MG63 (cell line): ENCODE results near the gene GPR143. TPM values are rescaled to one million over a fixed set of nuclear protein-coding genes. Genes with fewer than 3 reads are reported as not detected.

Experiments
- DNase-seq: peaks from one replicate; pipeline ENCODE4 v3.0.0-alpha.2; 2020
- H3K27me3 ChIP-seq: fragments of 250-450 bp; sonication (Bioruptor Pico); 2 replicates; pipeline ENCODE4 v1.5.1; 2020; ENCODE audit warnings: mild to moderate bottlenecking, moderate library complexity
- H3K36me3 ChIP-seq: fragments of 250-450 bp; sonication (Bioruptor Pico); 2 replicates; pipeline ENCODE4 v1.5.1; 2020; ENCODE audit warnings: mild to moderate bottlenecking, moderate library complexity
- H3K4me3 ChIP-seq: fragments of 250-450 bp; sonication (Bioruptor Pico); 2 replicates; pipeline ENCODE4 v1.5.1; 2020; ENCODE audit warnings: mild to moderate bottlenecking, moderate library complexity
- H3K9me3 ChIP-seq: fragments of 250-450 bp; sonication (Bioruptor Pico); 2 replicates; pipeline ENCODE4 v1.5.1; 2020; ENCODE audit warnings: mild to moderate bottlenecking, moderate library complexity
- total RNA-seq: library from RNA; depleted of rRNA; stranded (reverse); fragments of >200 nt; shearing (Covaris generic); gene quantifications from 2 replicates; pipeline ENCODE4 v1.2.3, GENCODE V29; 2014; ENCODE audit warnings: low replicate concordance

Gene GPR143
- total RNA-seq, 1 experiment from 2014 or later: not detected

DNA sequence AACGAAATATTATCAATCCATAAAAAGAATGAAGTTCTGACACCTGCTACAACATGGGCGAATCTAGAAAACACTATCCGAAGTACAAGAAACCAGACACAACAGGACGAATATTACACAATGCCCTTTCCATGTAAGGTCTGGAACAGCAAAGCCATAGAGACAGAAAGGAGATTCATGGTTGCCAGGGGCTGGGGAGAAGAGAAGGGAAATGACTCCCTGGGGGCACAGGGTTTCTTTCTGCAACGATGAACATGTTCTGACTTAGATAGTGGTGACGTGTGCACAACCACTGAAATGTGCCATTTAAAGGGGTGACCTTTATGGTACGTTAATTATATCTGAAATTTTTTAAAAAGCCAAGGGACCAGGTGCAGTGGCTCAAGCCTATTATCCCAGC lies 28.3 kb downstream of the GPR143 start:
- Histone ChIP-seq H3K4me3 (no peak overlapping the region), H3K36me3 (no peaks in the 10 kb centered on the region), H3K9me3 (no peaks in the 10 kb centered on the region), H3K27me3 (no peaks in the 10 kb centered on the region)
- no peak for DNase-seq

DNA sequence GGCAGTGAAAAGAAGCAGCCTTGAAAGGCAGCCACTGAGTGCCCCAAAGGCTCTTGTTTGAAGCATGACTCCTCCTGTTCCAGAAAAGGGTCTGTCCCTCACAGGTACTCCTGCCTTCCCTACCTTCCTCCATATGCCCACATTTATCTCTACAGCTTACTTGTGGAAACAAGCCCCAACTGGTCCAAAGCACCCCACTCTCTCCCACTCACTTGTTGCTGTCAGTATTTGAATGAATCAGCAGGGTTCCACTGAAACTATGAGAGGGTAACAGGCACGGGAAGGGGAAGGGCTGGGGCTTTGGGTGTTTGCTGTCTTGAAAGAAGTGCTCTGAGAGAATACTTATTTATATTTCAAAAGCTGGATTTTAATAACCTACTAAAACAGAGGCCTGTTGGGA lies 34.9 kb downstream of the GPR143 start:
- Histone ChIP-seq H3K36me3 (no peaks in the 10 kb centered on the region), H3K27me3 (no peaks in the 10 kb centered on the region), H3K9me3 (0 out of 2 replicates have a peak, but pooled peaks cover 3% of the 10 kb centered on the region), H3K4me3 (no peak overlapping the region)
- DNase-seq: no peak

DNA sequence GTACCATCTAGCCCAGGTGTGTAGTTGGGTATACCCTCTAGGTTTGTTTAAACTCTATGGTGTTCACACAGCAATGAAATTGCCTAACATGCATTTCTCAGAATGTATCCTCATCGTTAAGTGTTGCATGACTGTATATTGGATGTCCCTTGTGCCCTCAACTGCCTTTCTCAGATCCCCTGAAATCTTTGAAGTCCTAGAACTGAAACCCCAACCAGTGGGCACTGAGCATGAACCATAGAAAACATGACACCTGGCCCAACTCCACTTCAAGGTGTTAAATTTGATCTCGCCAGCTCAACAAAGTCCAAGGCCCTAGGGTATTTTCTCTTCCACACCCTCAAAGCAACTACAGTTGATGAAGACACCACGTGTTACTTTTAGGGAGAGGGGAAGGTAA lies 35.6 kb downstream of the GPR143 start:
- H3K9me3 ChIP-seq: 0 out of 2 replicates have a peak, but pooled peaks cover 3% of the 10 kb centered on the region
- DNase-seq: no peak
- no peaks in the 10 kb centered on the region for H3K27me3 ChIP-seq
- no peak overlapping the region for H3K4me3 ChIP-seq
- H3K36me3 ChIP-seq: no peaks in the 10 kb centered on the region

DNA sequence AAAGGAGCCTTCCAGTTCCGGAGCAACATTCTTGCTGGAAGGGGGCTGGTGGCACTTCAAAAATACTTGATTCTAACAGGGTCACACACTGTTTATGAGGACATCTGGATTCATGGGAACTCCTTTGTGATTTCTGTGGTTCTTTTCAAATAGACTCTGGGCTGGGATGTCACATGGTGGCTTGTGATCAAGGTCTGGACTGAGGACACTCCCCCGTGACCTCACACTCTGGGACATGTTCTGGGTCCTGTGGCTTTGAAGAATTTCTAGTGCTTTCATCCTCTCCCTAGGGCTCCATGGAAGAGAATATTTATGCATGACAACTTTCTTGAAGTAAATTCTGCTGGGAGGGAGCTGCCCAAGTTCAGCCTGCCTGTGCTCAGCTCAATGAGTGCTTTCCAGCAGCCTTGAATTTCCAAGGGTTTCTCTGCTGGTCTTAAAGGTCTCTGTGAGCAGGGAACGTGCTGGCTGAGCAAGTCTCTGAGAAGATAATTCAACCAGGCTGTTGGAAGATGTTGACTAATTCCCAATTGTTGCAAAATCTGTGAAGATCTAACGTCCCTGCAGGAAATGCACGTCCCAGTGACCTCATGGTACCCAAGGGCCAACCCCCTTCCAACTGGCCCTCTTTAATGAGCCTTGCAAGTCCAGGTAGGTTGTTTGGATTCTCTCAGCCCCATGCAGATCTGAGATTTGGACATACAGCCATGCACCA lies 36.3 kb downstream of the GPR143 start:
- Histone ChIP-seq H3K36me3 (no peaks in the 10 kb centered on the region), H3K9me3 (0 out of 2 replicates have a peak, but pooled peaks cover 3% of the 10 kb centered on the region), H3K4me3 (no peak overlapping the region), H3K27me3 (no peaks in the 10 kb centered on the region)
- DNase-seq: no peak

DNA sequence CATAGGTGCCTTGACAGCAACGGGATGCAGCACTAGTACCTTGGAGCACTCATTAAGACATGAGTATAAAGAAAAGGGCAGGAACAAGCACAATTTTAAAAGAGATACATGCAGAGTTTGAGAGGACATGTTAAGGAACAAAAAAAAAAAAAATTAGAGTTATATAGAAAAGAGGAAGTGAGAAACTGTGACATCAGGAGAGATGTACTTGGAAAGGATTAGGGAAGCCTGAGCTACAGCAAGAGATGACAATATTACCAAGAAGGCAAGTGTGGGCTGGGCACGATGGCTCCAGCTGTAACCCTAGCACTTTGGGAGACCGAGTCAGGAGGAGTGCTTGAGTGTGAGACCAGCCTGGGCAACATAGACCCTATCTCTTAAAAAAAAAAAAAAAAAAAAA lies 37.4 kb downstream of the GPR143 start:
- Histone ChIP-seq H3K27me3 (no peaks in the 10 kb centered on the region), H3K36me3 (no peaks in the 10 kb centered on the region), H3K4me3 (no peak overlapping the region), H3K9me3 (0 out of 2 replicates have a peak, but pooled peaks cover 3% of the 10 kb centered on the region)
- DNase-seq: no peak

DNA sequence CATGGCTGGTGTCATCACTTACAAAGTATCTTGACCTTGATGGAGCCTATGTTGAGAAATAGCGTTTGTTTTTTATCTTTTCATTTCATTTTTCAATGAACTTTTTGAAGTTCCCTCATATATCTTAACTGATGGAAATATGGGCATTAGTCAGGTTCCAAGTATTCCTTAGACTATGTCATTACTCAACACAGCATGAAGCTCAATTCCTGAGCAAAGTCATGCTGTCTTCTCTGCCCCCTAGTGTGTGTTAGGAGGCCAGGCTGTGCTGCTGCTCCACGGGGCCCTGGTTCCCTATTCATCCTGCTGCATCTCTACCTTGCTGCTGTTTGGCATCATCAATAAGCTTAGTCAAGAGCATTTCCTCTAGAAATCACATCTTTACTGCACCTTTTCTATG lies 40.9 kb downstream of the GPR143 start:
- Histone ChIP-seq H3K9me3 (no peaks in the 10 kb centered on the region), H3K4me3 (no peak overlapping the region), H3K36me3 (no peaks in the 10 kb centered on the region), H3K27me3 (no peaks in the 10 kb centered on the region)
- DNase-seq: no peak

DNA sequence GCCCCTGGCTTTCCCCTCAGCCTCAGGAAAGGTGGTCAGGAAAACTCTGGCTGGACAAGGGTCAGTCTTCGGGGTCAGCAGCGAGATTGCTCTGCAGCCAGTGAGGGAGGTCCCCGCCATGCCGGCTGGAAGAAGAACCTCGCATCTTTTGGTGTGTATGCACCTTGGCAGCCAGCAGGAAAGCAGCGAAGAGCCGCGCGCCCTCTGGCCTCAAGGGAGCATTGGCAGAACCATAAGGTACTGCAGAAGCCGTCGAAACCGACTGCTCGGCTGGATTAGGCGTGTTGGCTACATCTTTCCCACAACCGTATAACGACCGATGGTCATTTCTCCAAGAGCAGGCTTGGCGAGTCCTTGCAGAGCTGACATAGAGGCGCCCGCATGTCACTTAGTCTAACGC lies 48.3 kb downstream of the GPR143 start:
- no peak for DNase-seq
- Histone ChIP-seq H3K9me3 (no peaks in the 10 kb centered on the region), H3K4me3 (no peak overlapping the region), H3K36me3 (no peaks in the 10 kb centered on the region; the same call in 1 of the 2 replicates), H3K27me3 (no peaks in the 10 kb centered on the region)

DNA sequence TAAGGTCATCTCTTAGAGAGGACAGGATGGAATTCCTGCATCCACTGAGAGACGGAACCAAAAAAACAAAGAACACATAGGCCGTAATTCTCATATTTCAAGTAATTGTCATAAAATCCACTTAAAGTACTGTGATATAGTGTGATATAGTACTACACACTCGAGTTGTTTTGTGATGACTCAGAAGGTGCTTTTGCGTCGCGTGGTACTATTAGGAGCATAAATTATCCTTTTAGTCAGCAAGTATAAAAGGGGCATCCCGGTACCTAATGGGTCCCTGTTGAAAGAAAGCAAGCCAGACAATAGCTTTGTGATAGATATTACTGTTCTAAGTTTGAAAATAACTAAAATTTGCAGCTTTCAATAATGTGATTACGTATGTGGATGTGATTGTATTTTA lies 55.3 kb downstream of the GPR143 start:
- H3K9me3 ChIP-seq: no peaks in the 10 kb centered on the region
- DNase-seq: no peak
- no peak overlapping the region for H3K4me3 ChIP-seq
- H3K36me3 ChIP-seq: peaks cover 7% of the 10 kb centered on the region
- no peaks in the 10 kb centered on the region for H3K27me3 ChIP-seq

DNA sequence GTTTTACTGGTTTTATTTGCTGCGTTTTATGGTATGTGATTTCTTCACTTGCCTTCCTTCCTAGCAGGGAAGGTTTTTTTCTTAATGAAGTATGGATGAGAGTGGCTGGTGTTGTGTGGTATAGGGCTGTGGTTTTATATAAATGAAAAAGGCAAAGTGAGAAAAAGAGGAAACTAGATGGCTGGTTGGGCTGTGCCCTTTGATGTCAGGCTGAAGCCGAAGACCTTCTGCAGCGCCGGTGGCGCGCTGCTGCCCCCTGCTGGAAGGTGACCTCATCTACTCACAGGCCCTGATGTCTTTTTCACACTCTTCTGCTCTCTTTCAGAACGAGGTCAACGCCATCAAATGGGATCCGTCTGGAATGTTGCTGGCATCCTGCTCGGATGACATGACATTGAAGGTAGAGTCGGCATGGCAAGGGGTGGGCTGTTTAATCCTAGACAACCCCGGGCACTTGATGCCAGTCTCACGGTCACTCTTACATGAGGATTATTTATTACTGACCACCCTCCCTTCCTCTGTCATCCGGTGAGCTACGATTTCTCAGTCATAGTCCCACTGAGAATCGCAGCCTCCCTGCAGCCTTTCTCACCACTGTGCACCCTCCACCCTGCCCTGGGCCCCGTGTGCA lies 56.6 kb downstream of the GPR143 start:
- Histone ChIP-seq H3K4me3 (no peak overlapping the region), H3K9me3 (no peaks in the 10 kb centered on the region), H3K36me3 (peaks cover 7% of the 10 kb centered on the region), H3K27me3 (no peaks in the 10 kb centered on the region)
- peak; percentile 47 for DNase-seq

DNA sequence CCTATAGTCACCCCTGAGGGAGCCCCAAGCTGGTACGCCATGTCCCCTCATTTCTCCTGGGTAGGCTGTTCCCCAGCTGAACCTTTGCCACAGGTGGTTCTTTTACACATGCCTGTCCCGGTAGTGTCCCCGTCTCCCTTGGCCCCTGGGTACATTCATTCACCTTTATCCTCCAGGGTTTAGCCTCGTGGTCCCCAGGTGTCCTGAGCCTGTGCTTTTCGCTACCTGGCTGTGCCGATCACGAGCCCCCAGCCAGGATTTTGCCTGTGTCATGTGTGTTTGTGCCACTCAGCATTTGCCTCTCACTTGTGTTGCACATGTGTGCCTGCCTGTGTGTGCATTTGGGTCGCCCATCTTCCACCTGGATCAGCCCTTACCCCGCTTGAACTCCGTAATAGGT lies 57.6 kb downstream of the GPR143 start:
- Histone ChIP-seq H3K9me3 (no peaks in the 10 kb centered on the region), H3K27me3 (no peaks in the 10 kb centered on the region), H3K4me3 (no peak overlapping the region), H3K36me3 (peaks cover 7% of the 10 kb centered on the region)
- DNase-seq: no peak

DNA sequence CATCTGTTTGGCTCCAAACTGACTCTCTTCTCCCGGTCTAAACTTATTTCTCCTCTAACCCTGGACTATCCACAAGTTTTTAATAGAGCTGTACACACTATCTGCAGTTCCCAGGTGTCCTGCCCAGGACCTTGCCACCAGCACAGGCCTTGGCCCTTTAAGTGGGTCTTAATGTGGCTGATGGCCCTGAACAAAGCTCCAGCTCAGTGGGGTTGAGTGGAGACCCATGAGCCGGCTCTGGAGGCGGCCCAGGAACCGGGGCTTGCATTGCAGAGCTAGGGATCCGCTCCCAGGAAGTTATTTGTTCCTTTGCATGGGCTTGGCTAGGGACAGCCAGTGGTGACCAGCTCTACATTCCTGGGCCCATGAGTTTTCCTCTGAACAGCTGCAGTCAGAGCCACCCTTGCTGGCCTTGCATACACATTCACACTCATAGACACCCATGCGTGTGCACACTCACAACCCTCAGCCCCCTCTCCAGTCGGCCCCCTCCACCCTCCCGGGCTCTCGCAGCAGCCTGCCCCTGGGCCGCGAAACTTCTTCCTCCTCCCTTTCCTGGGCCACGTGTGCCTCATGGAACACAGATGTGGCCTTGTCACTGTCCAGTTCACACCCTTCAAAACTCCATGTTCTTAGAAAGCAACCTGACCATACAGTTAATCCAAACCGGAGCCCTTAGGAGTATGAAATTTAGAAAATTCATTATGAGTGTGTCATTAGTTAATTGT lies 58.2 kb downstream of the GPR143 start:
- Histone ChIP-seq H3K4me3 (no peak overlapping the region), H3K9me3 (no peaks in the 10 kb centered on the region), H3K27me3 (no peaks in the 10 kb centered on the region), H3K36me3 (peaks cover 7% of the 10 kb centered on the region)
- no peak for DNase-seq

DNA sequence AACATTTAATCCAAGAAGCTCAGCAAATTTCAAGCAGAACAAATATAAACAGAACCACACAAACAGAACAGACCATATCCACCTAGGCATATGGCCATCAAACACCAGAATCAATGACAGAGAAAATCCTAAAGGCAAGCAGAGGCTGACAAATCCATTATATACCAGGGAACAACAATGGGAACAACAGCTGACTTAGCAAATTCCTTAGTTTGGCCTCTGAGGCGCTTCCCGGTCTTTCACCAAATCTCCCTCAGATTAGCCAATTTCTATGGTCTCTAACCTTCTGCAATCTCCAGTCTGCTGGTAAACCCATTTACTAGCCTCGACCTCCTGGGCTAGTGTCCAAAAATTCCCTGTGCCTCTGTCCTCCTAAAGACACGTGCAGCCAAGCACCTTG lies 59.2 kb downstream of the GPR143 start:
- Histone ChIP-seq H3K4me3 (no peak overlapping the region), H3K36me3 (peaks cover 7% of the 10 kb centered on the region), H3K27me3 (no peaks in the 10 kb centered on the region), H3K9me3 (no peaks in the 10 kb centered on the region)
- no peak for DNase-seq

DNA sequence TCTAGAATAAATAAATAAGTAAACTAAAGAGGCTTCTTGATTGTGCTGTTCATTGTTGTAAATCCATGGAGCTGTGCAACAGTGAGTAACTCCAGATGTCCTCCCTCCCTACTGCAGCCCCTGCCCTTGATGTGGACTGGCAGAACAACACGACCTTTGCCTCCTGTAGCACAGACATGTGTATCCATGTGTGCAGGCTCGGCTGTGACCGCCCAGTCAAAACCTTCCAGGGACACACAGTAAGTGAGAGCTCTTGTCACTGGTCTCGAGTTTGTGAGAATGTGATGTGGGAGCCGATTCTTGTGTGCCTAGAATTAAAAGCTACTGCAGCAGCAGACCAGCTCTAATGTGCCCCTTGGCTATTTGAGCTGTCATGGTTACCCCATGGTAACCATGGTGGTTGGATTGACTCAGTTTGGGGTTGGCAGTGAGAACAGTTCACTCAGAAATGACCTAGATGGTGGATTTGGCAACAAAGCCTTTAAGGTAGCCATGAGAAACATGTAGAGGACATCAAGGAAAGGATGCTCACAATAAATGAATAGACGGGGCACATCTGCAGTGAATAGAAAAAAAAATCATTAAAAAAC lies 60.7 kb downstream of the GPR143 start:
- Histone ChIP-seq H3K36me3 (peaks cover 7% of the 10 kb centered on the region), H3K9me3 (no peaks in the 10 kb centered on the region), H3K27me3 (no peaks in the 10 kb centered on the region), H3K4me3 (no peak overlapping the region)
- DNase-seq: no peak

DNA sequence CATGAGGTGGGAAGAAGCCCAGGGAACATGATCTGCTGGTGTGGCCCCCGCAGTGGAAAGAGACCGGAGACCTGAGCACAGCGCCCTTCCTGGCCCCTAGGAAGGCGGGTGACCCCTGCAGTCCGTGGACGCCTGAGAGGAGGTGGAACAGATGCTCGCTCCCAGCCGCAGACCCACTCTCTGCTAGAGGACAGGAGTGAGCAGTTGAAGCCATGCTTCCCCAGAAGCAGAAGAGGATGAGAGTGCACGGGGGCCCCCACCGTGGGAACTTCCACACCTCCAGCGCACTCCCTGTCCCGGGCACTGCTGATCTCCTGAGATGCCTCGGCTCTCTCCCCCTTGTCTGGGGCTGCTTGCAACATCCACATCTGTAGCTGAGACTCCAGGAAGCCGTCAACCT lies 62.2 kb downstream of the GPR143 start:
- no peaks in the 10 kb centered on the region for H3K27me3 ChIP-seq
- H3K4me3 ChIP-seq: no peak overlapping the region
- no peaks in the 10 kb centered on the region for H3K36me3 ChIP-seq
- no peak for DNase-seq
- no peaks in the 10 kb centered on the region for H3K9me3 ChIP-seq

DNA sequence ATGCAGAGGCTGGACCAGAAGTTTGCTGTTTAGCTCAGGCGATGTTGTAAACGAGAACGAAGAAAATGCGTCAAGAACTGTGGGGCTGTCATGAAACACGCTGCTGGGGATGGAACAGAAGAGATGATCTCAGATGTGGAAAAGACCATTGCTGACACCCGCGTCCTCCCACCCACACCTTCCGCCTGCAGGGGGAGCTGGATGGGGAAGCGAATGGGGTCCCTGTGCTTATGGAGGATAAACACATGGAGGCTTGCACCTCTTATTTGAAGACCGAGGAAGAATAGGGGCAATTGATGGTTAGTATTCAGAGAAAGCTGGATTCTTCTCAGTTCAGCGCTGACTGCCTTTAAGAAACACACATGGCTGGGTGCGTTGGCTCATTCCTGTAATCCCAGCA lies 63.9 kb downstream of the GPR143 start:
- no peak for DNase-seq
- Histone ChIP-seq H3K4me3 (no peak overlapping the region), H3K9me3 (no peaks in the 10 kb centered on the region), H3K36me3 (no peaks in the 10 kb centered on the region), H3K27me3 (no peaks in the 10 kb centered on the region)

DNA sequence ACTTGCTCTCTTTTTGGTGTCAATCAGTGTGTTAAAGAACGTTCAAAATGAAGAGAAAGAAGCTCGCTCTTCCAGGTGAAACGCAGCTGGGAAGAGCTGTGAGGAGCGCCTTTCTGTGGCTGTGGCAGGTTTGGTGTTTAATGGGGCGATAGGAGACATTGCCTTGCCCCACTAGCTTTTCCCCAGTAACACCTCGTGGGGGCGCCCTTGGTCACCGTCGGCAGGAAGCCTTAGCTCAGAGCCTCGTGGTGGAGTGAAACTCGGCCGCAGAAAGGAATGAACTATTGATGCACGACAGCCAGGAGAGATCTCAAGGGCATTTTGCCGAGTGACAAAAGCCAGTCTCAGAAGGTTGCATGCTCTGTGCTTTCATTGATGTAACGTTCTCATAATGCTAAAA lies 65.1 kb downstream of the GPR143 start:
- Histone ChIP-seq H3K9me3 (no peaks in the 10 kb centered on the region), H3K36me3 (no peaks in the 10 kb centered on the region), H3K4me3 (no peak overlapping the region), H3K27me3 (no peaks in the 10 kb centered on the region)
- no peak for DNase-seq

DNA sequence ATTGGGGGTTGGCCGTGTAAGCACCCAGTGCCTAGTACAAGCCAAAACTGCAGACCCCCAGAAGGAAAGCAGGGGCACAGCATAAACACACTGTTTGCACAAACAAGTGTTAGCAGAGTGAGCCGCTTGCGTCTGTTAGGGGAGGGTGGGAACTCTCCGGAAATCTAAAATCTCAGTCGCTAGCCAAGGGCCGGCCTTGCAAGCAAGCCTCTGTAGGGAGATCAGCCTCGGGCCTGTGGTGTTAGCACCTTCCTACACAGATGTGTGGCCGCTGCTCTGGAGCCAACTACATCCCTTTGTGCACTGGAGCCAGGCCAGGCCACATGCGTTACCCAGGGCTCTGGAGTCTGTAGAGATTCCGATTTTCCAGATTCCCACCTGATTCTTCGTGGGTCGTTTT lies 67.1 kb downstream of the GPR143 start:
- Histone ChIP-seq H3K9me3 (no peaks in the 10 kb centered on the region), H3K4me3 (no peak overlapping the region), H3K27me3 (no peaks in the 10 kb centered on the region), H3K36me3 (no peaks in the 10 kb centered on the region)
- no peak for DNase-seq
